HepG2 (cell line): ENCODE data around the gene MTHFD1L.

Source experiments
- KAT7 ChIP-seq: IDR thresholded peaks from 2 replicates; pipeline ENCODE4 v1.6.1; 2018; ENCODE audit warnings: borderline replicate concordance, missing compliant biosample characterization
- SRSF1 ChIP-seq: fragments of 200-400 bp; formaldehyde crosslinking; optimal IDR thresholded peaks from 2 replicates; pipeline ENCODE3; 2017; ENCODE audit warnings: mild to moderate bottlenecking, low read depth, low read length, moderate library complexity

- no peak for TF ChIP-seq KAT7 (CRISPR knock-in tag)
- no peak for TF ChIP-seq SRSF1
Measured at GRCh38 chr6:151002057-151002450, 136.6 kb downstream of the MTHFD1L start.
